Stimulated activated CD4-positive, alpha-beta T cell treated with anti-CD3 and anti-CD28 coated beads, Interleukin-1b, Interleukin-23, amount 100 ng/mL, for 4 hours (primary cell): ENCODE data around the gene CST8.
"Not testable (repeated sequence)": the region's sequence is repeated elsewhere in the genome, so short reads cannot be mapped to it uniquely, and the experiment has no call there.

Experiments
- DNase-seq, 2 donors: peaks; one replicate each; pipeline ENCODE4 v3.0.0-alpha.2; 2020; ENCODE audit warnings: low read depth in 2 of 2

CST8 gene, protein sequence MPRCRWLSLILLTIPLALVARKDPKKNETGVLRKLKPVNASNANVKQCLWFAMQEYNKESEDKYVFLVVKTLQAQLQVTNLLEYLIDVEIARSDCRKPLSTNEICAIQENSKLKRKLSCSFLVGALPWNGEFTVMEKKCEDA

DNA sequence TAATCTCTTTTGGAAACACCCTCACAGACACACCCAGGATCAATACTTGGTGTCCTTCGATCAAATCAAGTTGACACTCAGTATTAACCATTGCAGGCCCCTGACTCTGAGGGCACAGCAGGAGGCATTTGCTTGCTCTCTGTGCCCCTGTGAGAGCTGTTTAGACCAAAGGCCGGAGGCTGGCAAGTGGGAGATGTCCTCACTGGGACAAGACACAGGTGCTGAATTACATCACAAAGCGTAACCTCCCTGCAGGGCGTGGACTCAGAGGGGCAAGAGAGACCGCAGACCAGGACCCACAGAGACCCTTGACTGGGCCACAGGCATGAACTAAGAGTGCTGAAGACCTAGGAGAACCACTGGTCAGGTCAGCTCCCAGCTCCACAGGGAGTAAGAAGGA lies at the start of gene CST8:
TSS of gene CST8 (plus strand) at position 301 of the 400 bp plus-strand sequence. CDS start 551 bp downstream, outside the sequence.
- DNase-seq: no peak

DNA sequence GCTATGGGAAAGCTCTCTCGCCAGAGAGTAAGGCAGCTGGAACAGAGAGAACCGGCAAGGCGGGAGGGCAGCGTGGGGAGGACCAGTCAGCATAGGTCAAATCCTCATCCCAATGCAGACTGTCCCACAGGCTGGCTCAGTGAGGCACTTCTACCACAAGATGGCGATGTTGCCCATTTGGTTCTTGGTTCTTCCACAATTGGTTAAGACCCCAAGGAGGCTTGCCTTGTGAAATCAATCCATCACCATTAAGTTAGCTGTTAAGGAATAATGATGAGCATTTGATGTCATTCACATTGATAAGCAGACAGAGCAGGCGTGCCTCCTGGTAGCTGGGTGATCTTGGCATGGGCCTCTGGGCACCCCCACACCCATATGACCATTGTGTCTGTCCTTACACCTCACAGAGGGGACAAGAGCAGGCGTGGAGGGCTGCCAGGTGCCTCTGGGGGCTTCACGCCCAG lies 49.0 kb upstream of the CST8 start:
- peak; percentile 17 to 31 for DNase-seq

DNA sequence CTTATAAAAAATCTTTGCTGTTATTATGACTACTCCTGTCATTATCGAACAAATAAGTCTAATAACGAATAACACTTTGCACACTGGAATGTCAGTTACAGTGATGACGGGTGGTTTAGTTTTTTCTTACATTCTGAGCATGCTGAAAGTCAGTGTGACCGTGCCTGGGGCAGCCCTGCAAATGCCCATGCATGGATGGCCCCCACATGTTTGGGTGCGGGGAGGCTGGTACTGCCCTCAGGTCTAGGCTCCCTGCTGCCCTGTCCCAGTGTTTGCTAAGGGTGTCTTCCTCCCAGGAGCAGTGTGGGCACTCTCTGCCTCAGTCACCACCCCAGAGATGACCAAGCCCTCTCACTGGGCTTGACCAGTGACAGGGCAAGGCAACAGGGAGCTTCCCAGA lies 48.5 kb upstream of the CST8 start:
- no peak for DNase-seq

DNA sequence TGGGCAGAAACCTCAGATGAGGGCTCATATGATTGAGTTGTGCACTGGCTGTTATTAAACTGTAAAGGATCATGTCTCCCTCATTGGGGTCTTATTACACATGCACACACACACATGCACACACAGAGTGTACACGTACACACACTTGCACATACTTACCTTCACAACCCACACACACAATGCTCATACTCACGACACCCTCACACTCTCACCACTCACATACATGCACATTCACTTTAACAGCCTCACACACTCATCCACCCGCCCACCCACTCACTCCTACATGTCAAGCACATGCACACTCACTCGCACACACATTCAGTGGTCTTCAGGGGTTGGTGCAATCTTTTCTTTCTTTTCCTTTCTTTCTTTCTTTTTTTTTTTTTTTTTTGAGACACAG lies 46.1 kb upstream of the CST8 start:
- no peak for DNase-seq

DNA sequence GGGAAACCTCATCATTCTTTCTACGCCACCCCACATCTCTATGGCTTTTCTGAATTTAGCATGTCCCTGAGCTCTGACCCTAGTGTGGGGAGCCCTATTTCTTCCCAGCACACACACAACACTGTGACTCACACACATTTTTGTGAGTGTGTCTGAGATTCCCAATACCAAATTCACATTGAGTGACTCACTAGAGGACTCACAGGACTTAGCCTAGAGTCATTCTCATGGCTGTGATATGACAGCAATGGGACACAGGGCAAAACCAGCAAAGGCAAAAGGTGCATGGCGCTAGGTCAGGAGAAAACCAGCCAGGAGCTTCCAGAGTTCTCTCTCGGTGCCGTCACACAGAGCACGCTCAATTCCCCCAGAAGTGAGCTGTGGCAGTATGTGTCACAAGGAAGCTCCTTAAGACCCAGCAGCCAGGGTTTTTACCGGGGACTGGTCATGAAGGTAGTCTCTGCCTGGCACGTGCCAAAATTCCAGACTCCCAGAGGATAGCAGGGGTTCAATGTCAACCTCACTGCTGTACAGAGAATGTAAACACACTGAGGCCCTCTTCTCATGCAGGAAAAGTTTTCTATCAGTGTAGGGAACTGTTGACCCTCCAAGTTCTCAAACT lies 45.2 kb upstream of the CST8 start:
- DNase-seq: no peak

DNA sequence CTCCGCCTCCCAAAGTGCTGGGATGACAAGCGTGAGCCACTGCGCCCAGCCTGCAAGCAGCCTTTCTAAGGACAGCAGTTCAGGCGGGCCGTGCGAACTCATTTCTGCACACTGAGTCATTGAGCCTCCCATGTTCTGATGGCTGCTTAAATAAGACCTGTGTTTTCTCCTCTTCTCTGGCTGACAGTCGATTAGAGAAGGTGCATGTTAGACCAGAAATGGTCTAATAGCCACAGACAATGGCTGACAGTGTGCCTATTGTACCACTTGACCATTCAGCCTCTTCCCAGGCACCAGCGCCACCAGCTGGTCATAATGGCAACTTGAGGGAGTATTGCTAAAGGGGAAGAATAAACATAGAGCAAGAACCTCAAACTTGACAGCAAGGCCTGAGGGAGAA lies 44.4 kb upstream of the CST8 start:
- DNase-seq: no peak

DNA sequence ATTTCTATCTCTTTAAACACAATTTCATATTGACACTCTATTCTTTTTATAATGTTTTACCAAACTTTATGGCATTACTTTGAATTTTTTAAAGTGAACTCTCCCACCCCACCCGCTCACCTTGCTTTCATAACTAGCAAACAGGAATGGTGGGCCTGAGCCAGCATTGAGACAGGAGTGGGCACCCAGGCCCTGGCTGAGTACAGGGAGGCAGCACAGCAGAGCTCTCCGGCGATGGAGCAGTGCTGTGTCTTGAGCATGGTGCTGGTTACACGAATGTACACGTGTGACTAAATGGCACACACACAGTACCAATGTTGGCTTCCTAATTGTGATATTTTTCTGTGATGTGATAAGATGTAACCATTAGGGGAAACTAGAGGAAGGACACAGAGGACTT lies 42.8 kb upstream of the CST8 start:
- no peak for DNase-seq

DNA sequence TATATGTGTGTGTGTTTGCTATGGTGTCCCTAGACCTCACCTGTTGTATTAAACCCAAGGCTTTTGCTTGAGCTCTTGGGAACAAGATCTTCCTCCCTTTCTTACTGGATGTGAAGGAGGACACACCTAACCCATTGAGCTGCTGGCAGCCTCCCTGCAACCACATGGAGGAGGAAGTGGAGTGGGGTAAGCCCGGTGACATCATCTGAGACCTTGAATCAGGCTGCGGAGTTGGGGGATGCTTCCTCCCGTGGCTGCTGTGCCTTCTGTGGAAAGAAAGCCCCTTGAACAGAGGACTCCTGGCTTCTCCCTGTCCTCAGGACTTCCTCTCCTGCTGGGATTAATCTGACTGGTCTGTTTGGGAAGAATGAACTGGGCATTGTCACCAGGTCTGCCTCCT lies 41.5 kb upstream of the CST8 start:
- DNase-seq: no peak

DNA sequence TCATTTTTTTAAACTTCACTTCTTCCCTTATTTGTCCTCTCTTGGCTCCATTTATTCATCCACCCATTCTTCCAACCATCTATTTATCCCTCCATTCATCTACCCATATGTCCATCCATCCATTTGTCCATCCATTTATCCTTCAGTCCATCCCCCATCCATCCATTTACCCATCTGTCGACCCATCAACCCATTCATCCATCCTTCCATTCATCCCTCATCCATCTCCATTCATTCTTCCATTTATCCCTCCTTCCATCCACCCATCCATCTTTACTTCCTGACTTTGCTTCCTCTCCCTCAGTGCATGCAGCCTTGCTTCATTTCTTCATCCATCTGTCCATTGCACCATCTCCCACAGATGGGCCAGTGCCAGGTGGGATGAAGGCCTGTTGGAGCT lies 40.0 kb upstream of the CST8 start:
- no peak for DNase-seq

DNA sequence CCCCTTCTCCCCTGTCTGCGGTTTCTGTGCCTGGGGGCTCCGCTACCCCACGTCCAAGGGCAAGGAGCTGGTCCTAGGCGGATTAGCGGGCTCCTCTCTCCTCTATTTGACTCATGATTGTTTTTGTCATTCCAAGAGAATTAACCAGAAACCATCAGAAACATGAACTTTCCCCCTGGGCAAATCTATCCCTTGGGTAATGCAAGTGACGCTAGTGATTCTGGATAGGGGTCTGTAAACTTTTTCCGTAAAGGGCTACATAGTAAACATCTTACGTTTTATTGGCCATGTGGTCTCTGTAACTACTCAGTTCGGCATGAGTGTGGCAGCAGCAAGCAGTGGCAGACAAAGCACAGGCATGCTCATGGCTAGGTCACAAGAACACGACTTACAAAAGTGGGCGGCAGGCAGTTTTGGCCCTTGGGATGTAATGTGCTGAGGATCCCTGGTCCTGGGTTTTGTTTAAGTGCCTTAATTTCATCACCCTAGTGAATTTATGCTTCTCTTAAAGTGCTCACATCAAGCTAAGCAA lies 38.9 kb upstream of the CST8 start:
- no peak for DNase-seq

DNA sequence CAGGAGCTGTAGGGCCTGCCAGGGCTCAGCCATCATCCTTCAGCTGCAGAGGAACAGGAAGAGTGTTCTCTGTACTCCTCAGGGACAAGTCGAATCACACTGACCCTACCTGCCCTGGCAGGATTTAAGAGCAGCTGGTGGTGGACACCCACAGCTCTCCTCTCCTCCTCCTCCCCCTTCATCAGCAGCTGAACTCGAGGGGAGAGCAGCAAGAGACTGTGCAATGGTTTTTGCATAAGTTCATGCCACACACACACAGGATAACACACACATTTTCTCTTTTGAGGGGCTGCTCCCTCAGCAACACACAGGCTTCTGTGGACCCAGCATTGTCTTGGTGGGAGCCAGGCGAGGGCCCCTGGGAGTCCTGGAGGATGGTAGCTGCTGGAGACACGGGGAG lies 38.1 kb upstream of the CST8 start, which contains the start of gene CST11:
TSS of gene CST11 (minus strand) at position 101 of the 400 bp plus-strand sequence. CDS start at position 36, 65 bp downstream.
- no peak for DNase-seq

DNA sequence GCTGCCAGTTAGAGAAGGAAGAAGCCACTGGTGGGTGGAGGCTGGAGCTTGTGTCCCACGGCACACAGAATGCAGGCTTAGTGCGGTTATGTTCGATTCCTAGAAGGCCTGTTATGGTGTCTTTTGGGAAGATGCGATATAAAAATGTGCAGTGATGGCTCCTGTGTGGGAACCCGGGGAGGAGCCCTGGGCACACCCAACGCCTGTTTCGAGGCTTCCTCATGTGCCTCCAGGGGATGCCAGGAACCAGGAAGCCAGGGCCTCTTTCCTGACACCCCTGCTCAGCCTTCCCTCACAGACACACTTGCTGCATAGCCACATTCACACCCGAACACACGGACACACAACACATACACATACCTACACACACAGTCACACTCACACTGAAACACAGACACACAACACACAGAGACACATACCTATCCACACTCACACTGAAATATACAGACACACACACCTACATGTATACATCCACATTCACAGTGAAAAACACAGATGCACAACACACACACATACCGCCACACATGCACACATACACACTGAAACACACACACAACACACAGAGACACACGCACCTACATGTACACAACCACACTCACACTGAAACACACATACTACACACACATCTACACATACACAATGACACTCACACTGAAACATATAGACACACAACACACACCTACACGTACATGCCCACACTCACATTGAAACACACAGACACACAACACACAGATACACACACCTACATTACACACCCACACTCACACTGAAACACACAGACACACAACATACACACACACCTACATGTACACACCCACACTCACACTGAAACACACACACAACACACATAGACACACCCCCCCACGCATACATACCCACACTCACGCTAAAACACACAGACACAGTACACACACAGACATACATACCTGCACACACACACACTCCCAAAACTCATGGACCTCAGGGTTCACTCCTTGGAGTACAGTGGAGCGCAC lies 37.1 kb upstream of the CST8 start:
- no peak for DNase-seq

DNA sequence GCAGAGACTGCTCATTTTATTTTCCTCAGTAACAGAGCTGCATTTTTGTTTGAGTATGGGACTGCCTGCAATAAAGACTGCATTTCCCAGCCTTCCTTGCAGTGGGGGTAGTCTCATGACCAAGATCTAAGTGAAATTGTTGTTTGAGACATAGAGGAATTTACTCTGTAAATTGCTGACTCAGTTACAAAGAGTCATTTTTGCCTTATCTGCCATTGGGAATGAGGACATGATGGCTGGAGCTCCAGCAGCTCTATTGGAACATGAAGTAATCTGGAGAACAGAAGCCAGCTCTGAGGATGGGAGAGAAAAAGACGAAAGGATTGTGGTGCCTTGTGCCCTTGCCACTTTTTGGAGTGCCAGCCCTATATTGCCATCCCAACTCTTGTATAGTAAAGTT lies 36.1 kb upstream of the CST8 start:
- no peak for DNase-seq

DNA sequence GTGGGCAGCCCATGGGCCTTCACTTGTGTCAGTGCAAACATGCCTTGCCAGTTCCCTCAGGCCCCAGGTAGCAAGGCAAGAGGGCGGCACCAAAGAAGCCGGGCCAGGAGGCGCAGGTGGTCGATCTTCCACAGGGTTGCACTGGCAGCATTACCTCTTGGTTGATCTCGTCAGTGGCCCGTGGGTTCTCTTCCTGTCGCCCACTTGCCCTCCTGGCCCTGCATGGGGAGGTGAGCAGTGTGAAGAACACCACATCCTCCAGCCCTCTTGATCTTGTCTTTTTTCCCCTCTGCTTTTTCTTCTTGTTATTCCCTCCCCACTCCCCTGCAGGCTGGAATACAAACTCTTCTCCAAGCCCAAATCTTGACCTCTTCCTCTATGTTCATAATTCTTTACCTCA lies 35.3 kb upstream of the CST8 start:
- DNase-seq: no peak

DNA sequence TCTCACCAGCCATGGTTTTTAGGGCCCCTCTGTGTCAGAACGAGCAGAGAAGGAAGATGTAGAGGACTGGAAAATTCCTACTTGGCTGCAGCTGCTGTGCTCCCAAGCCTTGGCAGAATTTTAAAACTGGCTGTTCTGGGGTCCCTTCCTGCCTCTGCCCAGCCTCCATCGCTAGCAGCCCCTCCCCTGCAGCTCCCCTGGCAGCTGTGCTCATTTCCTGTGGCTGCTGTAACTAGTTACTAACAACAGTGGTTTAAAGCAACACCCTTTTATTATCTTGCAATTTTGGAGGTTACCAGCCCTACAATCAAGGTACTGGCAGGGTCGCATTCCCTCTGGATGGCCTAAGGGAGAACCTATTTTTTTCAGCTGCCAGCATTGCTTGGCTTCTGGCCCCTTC lies 34.5 kb upstream of the CST8 start:
- DNase-seq: no peak

DNA sequence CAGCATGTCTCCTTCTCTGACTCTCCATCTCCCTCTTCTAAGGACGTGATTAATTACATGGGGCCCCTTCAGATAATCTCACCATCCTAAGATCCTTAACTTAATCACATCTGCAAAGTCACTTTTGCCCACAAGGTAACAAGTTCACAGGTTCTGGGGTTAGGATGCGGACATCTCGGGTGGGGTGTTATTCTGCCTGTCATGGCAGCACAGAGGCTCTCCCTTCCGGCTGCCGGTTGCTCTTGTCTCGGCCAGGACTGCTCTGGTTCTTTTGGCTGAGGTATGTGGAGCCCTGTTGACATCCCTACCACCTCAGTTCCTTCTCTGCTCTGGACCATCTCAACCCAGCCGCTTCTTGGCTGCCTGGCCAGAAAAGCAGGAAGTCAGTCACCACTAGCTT lies 34.0 kb upstream of the CST8 start:
- no peak for DNase-seq

DNA sequence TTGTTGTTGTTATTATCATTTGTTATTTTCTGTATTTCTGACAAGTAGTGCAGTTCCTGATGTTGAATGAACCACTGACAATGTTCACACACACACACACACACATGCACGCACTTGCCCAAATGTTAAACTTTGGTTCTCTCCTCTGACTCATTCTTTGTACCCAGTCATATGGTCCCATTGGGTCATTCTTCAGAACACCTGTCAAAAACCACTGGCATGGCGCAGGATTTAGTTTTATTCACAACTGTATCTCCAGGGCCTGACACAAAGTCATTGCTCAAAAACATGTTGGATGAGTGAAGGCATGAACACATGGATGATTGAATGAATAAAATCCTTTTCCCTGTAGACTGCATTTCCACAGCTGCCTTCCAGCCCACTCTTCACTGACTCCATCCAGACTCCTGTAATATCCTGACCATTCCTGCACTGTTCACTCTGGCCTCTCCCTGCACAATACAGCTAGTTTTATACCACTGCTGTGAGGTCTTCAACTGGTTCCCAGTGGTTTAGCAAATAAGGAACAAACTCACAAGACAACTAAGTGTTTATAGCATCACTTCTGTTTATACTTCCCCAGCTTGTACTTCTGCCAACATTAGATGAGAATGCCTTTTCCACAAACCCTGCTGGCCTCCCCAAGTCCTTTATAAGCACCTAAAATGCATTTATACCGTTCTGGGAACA lies 31.3 kb upstream of the CST8 start:
- no peak for DNase-seq

DNA sequence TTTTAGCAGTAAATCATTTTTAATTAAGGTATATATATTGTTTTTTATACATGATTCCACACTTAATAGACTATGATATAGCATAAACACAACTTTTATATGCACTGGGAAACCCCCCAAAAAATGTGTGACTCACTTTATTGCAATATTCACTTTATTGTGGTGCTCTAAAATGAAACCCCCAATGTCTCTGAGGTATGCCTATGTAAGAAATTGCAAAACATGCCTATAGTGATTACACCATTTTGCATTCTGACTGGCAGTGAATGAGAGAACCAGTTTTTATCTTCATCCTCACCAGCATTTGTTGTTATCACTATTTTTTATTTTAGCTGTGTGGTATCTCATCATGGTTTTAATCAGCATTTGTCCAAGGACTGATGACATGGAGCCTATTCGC lies 29.7 kb upstream of the CST8 start:
- DNase-seq: no peak

DNA sequence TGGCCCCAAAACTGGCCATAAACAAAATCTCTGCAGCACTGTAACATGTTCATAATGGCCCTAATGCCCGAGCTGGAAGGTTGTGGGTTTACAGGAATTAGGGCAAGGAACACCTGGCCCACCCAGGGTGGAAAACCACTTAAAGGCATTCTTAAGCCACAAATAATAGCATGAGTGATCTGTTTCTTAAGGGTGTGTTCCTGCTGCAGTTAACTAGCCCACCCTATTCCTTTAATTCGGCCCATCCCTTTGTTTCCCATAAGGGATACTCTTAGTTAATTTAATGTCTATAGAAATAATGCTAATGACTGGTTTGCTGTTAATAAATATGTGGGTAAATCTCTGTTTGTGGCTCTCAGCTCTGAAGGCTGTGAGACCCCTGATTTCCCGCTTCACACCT lies 24.0 kb upstream of the CST8 start:
- DNase-seq: not testable (repeated sequence)

DNA sequence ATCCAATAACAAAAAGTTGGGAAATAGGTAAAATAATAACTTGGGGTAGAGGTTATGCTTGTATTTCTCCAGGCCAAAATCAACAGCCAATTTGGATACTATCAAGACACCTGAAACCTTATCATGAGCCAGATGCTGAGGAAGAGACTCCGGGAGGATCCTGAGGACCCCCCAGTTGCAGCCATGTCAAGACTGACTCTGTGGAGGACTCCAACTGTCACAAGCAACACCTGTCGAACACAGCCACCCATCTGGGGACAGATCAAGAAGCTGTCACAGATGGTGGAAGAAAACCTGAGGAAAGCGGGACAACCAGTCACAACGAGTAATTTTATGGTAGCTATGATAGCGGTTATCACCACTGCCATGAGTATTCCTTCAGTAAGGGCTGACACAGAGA lies 18.6 kb upstream of the CST8 start:
- DNase-seq: not testable (repeated sequence)

DNA sequence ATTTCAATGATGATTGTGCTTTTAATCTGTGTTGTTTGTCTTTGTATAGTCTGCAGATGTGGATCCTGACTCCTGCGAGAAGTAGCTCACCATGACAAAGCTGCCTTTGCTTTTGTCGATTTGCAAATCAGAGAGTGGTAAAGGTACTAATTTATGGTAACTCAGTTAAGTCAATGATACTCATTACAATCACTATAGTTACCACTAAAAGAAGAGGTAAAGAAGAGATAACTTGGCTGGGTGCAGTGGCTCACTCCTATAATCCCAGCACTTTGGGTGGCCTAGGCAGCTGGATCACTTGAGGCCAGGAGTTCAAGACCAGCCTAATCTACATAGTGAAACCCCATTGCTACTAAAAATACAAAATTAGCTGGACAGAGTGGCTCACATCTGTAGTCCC lies 17.6 kb upstream of the CST8 start:
- not testable (repeated sequence) for DNase-seq

DNA sequence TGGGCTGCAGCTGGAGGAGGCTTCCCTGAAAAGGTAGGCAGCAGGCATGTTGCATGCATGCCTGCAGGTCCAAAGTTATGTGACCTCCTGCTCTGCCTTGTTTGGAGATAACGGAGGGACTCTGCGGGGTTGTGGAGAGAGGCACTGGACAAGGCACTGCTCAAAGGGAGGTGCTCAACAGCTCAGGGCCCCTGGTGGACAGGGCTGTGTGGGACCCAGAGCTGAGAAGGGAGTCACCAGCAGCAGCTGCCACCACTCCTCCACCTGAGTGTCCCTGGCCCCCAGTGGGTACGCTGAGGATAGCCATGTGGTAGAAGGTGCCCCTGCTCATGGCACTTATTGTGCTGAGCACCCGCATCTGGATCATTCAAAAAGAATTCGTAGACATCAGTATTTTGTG lies 15.5 kb upstream of the CST8 start:
- DNase-seq: no peak
